Stomach smooth muscle (tissue), 2 donors: ENCODE results near the gene PLAAT2.

Experiments
- H3K27ac ChIP-seq: one replicate; pipeline ENCODE4 v1.7.0; 2013; ENCODE audit warnings: mild to moderate bottlenecking, low read length, inconsistent platforms
- H3K27me3 ChIP-seq, 2 donors: one replicate each; pipeline ENCODE4 v1.7.0; 2013; ENCODE audit warnings: low read length in 2 of 2; ENCODE audit not compliant: insufficient read depth in 2 of 2, control insufficient read depth in 1 of 2
- H3K36me3 ChIP-seq, 2 donors: one replicate each; pipeline ENCODE4 v1.7.0; 2013; ENCODE audit warnings: low read length in 2 of 2; ENCODE audit not compliant: control insufficient read depth in 2 of 2, insufficient read depth in 2 of 2
- H3K4me1 ChIP-seq: one replicate; pipeline ENCODE4 v1.7.0; 2013; ENCODE audit warnings: low read length; ENCODE audit not compliant: control insufficient read depth, insufficient read depth
- H3K4me3 ChIP-seq, 2 donors: one replicate each; pipeline ENCODE4 v1.7.0; 2013; ENCODE audit warnings: low read length in 2 of 2
- H3K9ac ChIP-seq, 2 donors: one replicate each; pipeline ENCODE4 v1.7.0; 2013; ENCODE audit warnings: low read length in 2 of 2, mild to moderate bottlenecking in 1 of 2
- H3K9me3 ChIP-seq, 2 donors: one replicate each; pipeline ENCODE4 v1.7.0; 2013; ENCODE audit warnings: low read length in 2 of 2; ENCODE audit not compliant: control insufficient read depth in 2 of 2
- donor health status: healthy.
- donor health status: Pancreatic carcinoma.

The PLAAT2 gene

GRCh38 chr11:63512816-63513215 is 50.4 kb downstream of the PLAAT2 start:
- H3K4me1 ChIP-seq: peaks cover 5% of the 10 kb centered on the region
- H3K27me3 ChIP-seq: no peaks in the 10 kb centered on the region
- no peaks in the 10 kb centered on the region for H3K9me3 ChIP-seq
- H3K4me3 ChIP-seq: no peak overlapping the region
- no peak overlapping the region for H3K27ac ChIP-seq
- no peaks in the 10 kb centered on the region for H3K36me3 ChIP-seq
- no peak overlapping the region for H3K9ac ChIP-seq

- no peaks in the 10 kb centered on the region for H3K27me3 ChIP-seq
- H3K4me1 ChIP-seq: peaks cover 5% of the 10 kb centered on the region
- no peak overlapping the region for H3K9ac ChIP-seq
- no peak overlapping the region for H3K4me3 ChIP-seq
- no peaks in the 10 kb centered on the region for H3K36me3 ChIP-seq
- no peak overlapping the region for H3K27ac ChIP-seq
- no peaks in the 10 kb centered on the region for H3K9me3 ChIP-seq
Observed at GRCh38 chr11:63511048-63511748, 52.0 kb downstream of the PLAAT2 start.

- Histone ChIP-seq H3K27ac (no peak overlapping the region), H3K9ac (no peak overlapping the region), H3K9me3 (no peaks in the 10 kb centered on the region), H3K4me3 (no peak overlapping the region), H3K36me3 (no peaks in the 10 kb centered on the region), H3K4me1 (peaks cover 5% of the 10 kb centered on the region), H3K27me3 (no peaks in the 10 kb centered on the region)
Observed at GRCh38 chr11:63510360-63511047, 52.7 kb downstream of the PLAAT2 start.

DNA sequence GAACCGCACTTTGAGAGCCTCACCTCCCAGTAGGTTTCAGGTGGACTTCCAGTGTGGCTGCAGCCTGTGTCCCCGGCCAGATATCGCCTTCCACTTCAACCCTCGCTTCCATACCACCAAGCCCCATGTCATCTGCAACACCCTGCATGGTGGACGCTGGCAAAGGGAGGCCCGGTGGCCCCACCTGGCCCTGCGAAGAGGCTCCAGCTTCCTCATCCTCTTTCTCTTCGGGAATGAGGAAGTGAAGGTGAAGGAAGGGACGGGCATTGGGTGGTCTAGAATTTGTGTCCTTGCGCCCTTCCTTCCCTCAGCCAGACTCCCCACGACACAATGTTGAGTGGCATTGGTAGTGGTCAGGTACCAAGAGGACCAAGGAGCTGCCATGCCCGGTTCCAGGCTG is 54.4 kb downstream of the PLAAT2 start:
- no peaks in the 10 kb centered on the region for H3K36me3 ChIP-seq
- no peak overlapping the region for H3K27ac ChIP-seq
- no peak overlapping the region for H3K4me3 ChIP-seq
- H3K9me3 ChIP-seq: no peaks in the 10 kb centered on the region
- no peaks in the 10 kb centered on the region for H3K27me3 ChIP-seq
- peaks cover 12% of the 10 kb centered on the region for H3K4me1 ChIP-seq
- no peak overlapping the region for H3K9ac ChIP-seq

DNA sequence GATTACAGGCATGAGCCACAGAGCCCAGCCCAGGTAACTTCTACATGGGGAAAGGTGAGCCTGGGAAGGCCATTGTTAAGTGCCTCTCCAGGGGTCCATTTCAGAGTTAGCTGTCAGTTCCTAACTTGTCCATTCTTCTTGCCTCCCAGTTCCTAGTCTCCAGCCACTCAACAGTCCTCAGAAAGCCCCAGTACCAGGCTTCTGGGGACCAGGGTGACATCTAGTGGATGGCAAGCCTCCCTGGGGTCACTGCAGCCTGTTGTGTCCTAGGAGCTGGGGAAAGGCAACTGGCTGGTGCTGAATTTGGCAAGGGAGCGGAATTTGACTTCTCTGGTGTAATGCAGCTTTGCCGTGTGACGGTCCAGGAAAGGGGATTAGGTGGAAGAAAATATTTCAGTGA is 55.2 kb downstream of the PLAAT2 start:
- Histone ChIP-seq H3K4me1 (peaks cover 12% of the 10 kb centered on the region), H3K9me3 (no peaks in the 10 kb centered on the region), H3K36me3 (no peaks in the 10 kb centered on the region), H3K27ac (no peak overlapping the region), H3K4me3 (no peak overlapping the region), H3K27me3 (no peaks in the 10 kb centered on the region), H3K9ac (no peak overlapping the region)

- Histone ChIP-seq H3K36me3 (no peaks in the 10 kb centered on the region), H3K27me3 (no peaks in the 10 kb centered on the region), H3K4me1 (peaks cover 12% of the 10 kb centered on the region), H3K9ac (no peak overlapping the region), H3K27ac (no peak overlapping the region), H3K9me3 (no peaks in the 10 kb centered on the region), H3K4me3 (no peak overlapping the region)
Observed at GRCh38 chr11:63507511-63507910, 55.7 kb downstream of the PLAAT2 start.

- H3K27ac ChIP-seq: no peak overlapping the region
- no peaks in the 10 kb centered on the region for H3K27me3 ChIP-seq
- peaks cover 12% of the 10 kb centered on the region for H3K4me1 ChIP-seq
- no peak overlapping the region for H3K4me3 ChIP-seq
- H3K36me3 ChIP-seq: no peaks in the 10 kb centered on the region
- no peaks in the 10 kb centered on the region for H3K9me3 ChIP-seq
- H3K9ac ChIP-seq: no peak overlapping the region
Observed at GRCh38 chr11:63506876-63507275, 56.3 kb downstream of the PLAAT2 start.

GRCh38 chr11:63505857-63506528 is 57.2 kb downstream of the PLAAT2 start, which contains the start of gene LGALS12:
Gene LGALS12, plus strand, starts transcription at chr11:63506084. Its CDS starts 375 bp downstream, at chr11:63506459.
- Histone ChIP-seq H3K27me3 (no peaks in the 10 kb centered on the region), H3K9me3 (no peaks in the 10 kb centered on the region), H3K4me3 (no peak within 1 kb of the TSS), H3K36me3 (no peaks in the 10 kb centered on the region), H3K9ac (no peak within 1 kb of the TSS), H3K27ac (no peak within 1 kb of the TSS), H3K4me1 (peaks cover 12% of the 10 kb centered on the region)

- no peaks in the 10 kb centered on the region for H3K36me3 ChIP-seq
- no peak overlapping the region for H3K9ac ChIP-seq
- no peak overlapping the region for H3K4me3 ChIP-seq
- peaks cover under 1 to 8% of the 10 kb centered on the region in 2 donors for H3K9me3 ChIP-seq
- peaks cover 7% of the 10 kb centered on the region for H3K4me1 ChIP-seq
- H3K27me3 ChIP-seq: no peaks in the 10 kb centered on the region
- no peak overlapping the region for H3K27ac ChIP-seq
Observed at GRCh38 chr11:63504933-63505586, 58.1 kb downstream of the PLAAT2 start.

DNA sequence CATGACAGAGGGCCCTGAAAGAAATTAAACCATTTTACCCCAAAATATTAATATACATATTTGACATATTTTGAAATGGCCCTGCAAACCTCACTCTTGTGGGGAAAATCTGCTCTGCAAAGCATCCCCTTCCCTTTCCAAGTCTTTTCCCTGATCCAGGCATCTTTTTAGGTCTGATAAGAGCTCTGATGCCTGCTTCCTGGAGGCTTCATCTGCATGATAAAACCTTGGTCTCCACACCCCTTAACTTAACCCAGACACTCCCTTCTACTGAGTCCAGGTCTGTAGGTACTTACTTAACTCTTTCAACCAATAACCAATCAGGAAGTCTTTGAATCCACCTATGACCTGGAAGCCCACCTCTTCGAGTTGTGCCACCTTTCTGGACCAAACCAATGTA is 59.1 kb downstream of the PLAAT2 start:
- Histone ChIP-seq H3K36me3 (no peaks in the 10 kb centered on the region), H3K27me3 (no peaks in the 10 kb centered on the region), H3K27ac (no peak overlapping the region), H3K4me3 (no peak overlapping the region), H3K4me1 (peaks cover 7% of the 10 kb centered on the region), H3K9me3 (peaks cover 5 to 11% of the 10 kb centered on the region in 2 donors), H3K9ac (no peak overlapping the region)
